ENCODE data around the gene DHRS4. TPM values are rescaled to one million over a fixed set of nuclear protein-coding genes. Genes with fewer than 3 reads are reported as not detected.
"Not testable (repeated sequence)": the region's sequence is repeated elsewhere in the genome, so short reads cannot be mapped to it uniquely, and the experiment has no call there.

Gene DHRS4
- total RNA-seq, 4 donors from 2014 or later: 19.7 to 57.9 (median 28.6) TPM

GRCh38 chr14:23988607-23989363 is 35.2 kb downstream of the DHRS4 start, which contains the start of gene DHRS4L2:
DHRS4L2 (plus strand) TSS chr14:23988929; CDS start chr14:23988948, 19 bp downstream.
- TF ChIP-seq POLR2A (IDR thresholded peaks at IDR 0.05): peak in 1 of 2 donors; percentile 26
- intact Hi-C loops (cut with DNase I; ENCODE audit: low total_unique reads); H3K4me1 ChIP-seq; H3K27me3 ChIP-seq; H3K9me3 ChIP-seq; H3K36me3 ChIP-seq: not testable (repeated sequence)
- Histone ChIP-seq H3K4me3 (peak within 1 kb of the TSS; percentile 30 to 42), H3K27ac (peak within 1 kb of the TSS; percentile 52 to 75)
- DNase-seq: peak; percentile 76 to 87

- H3K36me3 ChIP-seq; intact Hi-C loops (cut with DNase I; ENCODE audit: low total_unique reads); H3K4me3 ChIP-seq; H3K9me3 ChIP-seq; H3K4me1 ChIP-seq; H3K27me3 ChIP-seq: not testable (repeated sequence)
- DNase-seq: peak in 1 of 2 donors; percentile 39
- H3K27ac ChIP-seq: peak overlapping the region in 1 of 2 donors; percentile 75
Observed at GRCh38 chr14:23989734-23990445, 36.3 kb downstream of the DHRS4 start.

GRCh38 chr14:23990961-23991360 is 37.4 kb downstream of the DHRS4 start:
- DNase-seq; H3K9me3 ChIP-seq; H3K27me3 ChIP-seq; H3K4me1 ChIP-seq; intact Hi-C loops (cut with DNase I; ENCODE audit: low total_unique reads); H3K4me3 ChIP-seq; H3K27ac ChIP-seq; H3K36me3 ChIP-seq: not testable (repeated sequence)

- H3K27me3 ChIP-seq; H3K4me3 ChIP-seq; H3K4me1 ChIP-seq; H3K27ac ChIP-seq; intact Hi-C loops (cut with DNase I; ENCODE audit: low total_unique reads); H3K9me3 ChIP-seq; DNase-seq; H3K36me3 ChIP-seq: not testable (repeated sequence)
Observed at GRCh38 chr14:23993042-23993441, 39.5 kb downstream of the DHRS4 start.

GRCh38 chr14:23996009-23996408 is 42.4 kb downstream of the DHRS4 start:
- not testable (repeated sequence) for H3K27me3 ChIP-seq

GRCh38 chr14:23996825-23997224 is 43.3 kb downstream of the DHRS4 start:
- H3K27ac ChIP-seq; H3K27me3 ChIP-seq; intact Hi-C loops (cut with DNase I; ENCODE audit: low total_unique reads); H3K9me3 ChIP-seq; H3K4me1 ChIP-seq; H3K36me3 ChIP-seq; H3K4me3 ChIP-seq; DNase-seq: not testable (repeated sequence)

More at GRCh38 chr14:23996009-23996408, 42.4 kb downstream of the DHRS4 start:
- H3K27ac ChIP-seq; H3K36me3 ChIP-seq; intact Hi-C loops (cut with DNase I; ENCODE audit: low total_unique reads); DNase-seq; H3K4me3 ChIP-seq; H3K9me3 ChIP-seq; H3K4me1 ChIP-seq: not testable (repeated sequence)

GRCh38 chr14:23999640-24000039 is 46.1 kb downstream of the DHRS4 start:
- H3K27ac ChIP-seq; intact Hi-C loops (cut with DNase I; ENCODE audit: low total_unique reads); H3K36me3 ChIP-seq; H3K27me3 ChIP-seq; H3K9me3 ChIP-seq; H3K4me1 ChIP-seq; H3K4me3 ChIP-seq; DNase-seq: not testable (repeated sequence)

- H3K4me1 ChIP-seq; H3K9me3 ChIP-seq; H3K27ac ChIP-seq; H3K36me3 ChIP-seq; H3K27me3 ChIP-seq; DNase-seq; H3K4me3 ChIP-seq; intact Hi-C loops (cut with DNase I; ENCODE audit: low total_unique reads): not testable (repeated sequence)
Observed at GRCh38 chr14:24001078-24001477, 47.5 kb downstream of the DHRS4 start.

GRCh38 chr14:24001679-24002078 is 48.1 kb downstream of the DHRS4 start:
- H3K27me3 ChIP-seq; intact Hi-C loops (cut with DNase I; ENCODE audit: low total_unique reads); H3K4me1 ChIP-seq; H3K9me3 ChIP-seq; H3K4me3 ChIP-seq; H3K27ac ChIP-seq; H3K36me3 ChIP-seq; DNase-seq: not testable (repeated sequence)

- H3K4me1 ChIP-seq; DNase-seq; H3K9me3 ChIP-seq; intact Hi-C loops (cut with DNase I; ENCODE audit: low total_unique reads); H3K36me3 ChIP-seq; H3K27me3 ChIP-seq: not testable (repeated sequence)
- peak overlapping the region in 1 of 2 donors; percentile 54 for H3K27ac ChIP-seq
- peak overlapping the region in 1 of 2 donors; percentile 29 for H3K4me3 ChIP-seq
Observed at GRCh38 chr14:24006471-24006816, 52.9 kb downstream of the DHRS4 start.

- intact Hi-C loops (cut with DNase I; ENCODE audit: low total_unique reads); H3K4me1 ChIP-seq; H3K36me3 ChIP-seq; H3K27me3 ChIP-seq; H3K9me3 ChIP-seq: not testable (repeated sequence)
- H3K4me3 ChIP-seq: peak overlapping the region in 1 of 2 donors; percentile 29
- H3K27ac ChIP-seq: peak overlapping the region in 1 of 2 donors; percentile 54
- peak; percentile 33 to 54 for DNase-seq
Observed at GRCh38 chr14:24006817-24007652, 53.5 kb downstream of the DHRS4 start.
